A673 (cell line): ENCODE results near the gene PHLDB2.

Experiments used
- CTCF ChIP-seq: fragments of 300-800, 200-600 bp; sonication (generic); conservative IDR thresholded peaks from 2 replicates; pipeline ENCODE4 v1.5.1; 2017; ENCODE audit warnings: low read depth, mild to moderate bottlenecking, antibody characterized with exemption, low read length, moderate library complexity, mixed read lengths
- EZH2 ChIP-seq: fragments of 200-600 bp; sonication (generic); IDR thresholded peaks from 2 replicates; pipeline ENCODE4 v1.6.1; 2017; ENCODE audit warnings: borderline replicate concordance, low read depth, mild to moderate bottlenecking, mixed read lengths, antibody characterized with exemption, low read length; ENCODE audit not compliant: poor library complexity, severe bottlenecking

GRCh38 chr3:111822804-111823203 is 36.3 kb upstream of the PHLDB2 start:
- TF ChIP-seq CTCF: no peak
- no peak for TF ChIP-seq EZH2
